DOHH2 (cell line): ENCODE measurements around the gene NALCN.

Experiments
- H3F3A ChIP-seq: fragments of 200-600 bp; sonication (generic), shearing (Covaris generic); 2 replicates; pipeline ENCODE4 v1.6.0; 2016; ENCODE audit warnings: antibody characterized with exemption, mild to moderate bottlenecking; ENCODE audit not compliant: control insufficient read depth, insufficient read depth
- H3K27ac ChIP-seq: fragments of 200-600 bp; sonication (generic); 2 replicates; pipeline ENCODE4 v1.5.1; 2014; ENCODE audit warnings: low read depth, mild to moderate bottlenecking, low read length, moderate library complexity
- H3K27me3 ChIP-seq: fragments of 200-600 bp; sonication (generic); 2 replicates; pipeline ENCODE4 v1.6.1; 2014; ENCODE audit warnings: mild to moderate bottlenecking, low read length, mixed read lengths; ENCODE audit not compliant: control insufficient read depth
- H3K36me3 ChIP-seq: fragments of 200-600 bp; sonication (generic); 2 replicates; pipeline ENCODE4 v1.6.1; 2014; ENCODE audit warnings: mild to moderate bottlenecking, low read length, moderate library complexity, mixed read lengths; ENCODE audit not compliant: control insufficient read depth
- H3K4me1 ChIP-seq: fragments of 200-600 bp; sonication (generic); 2 replicates; pipeline ENCODE4 v1.6.1; 2014; ENCODE audit warnings: mild to moderate bottlenecking, low read length, mixed read lengths; ENCODE audit not compliant: control insufficient read depth
- H3K4me2 ChIP-seq: fragments of 200-600 bp; sonication (generic); 2 replicates; pipeline ENCODE4 v1.6.0; 2014; ENCODE audit warnings: mild to moderate bottlenecking, low read length, moderate library complexity
- H3K4me3 ChIP-seq: fragments of 200-600 bp; sonication (generic); 2 replicates; pipeline ENCODE4 v1.5.1; 2014; ENCODE audit warnings: mild to moderate bottlenecking, low read length, mixed read lengths
- H3K79me2 ChIP-seq: fragments of 200-600 bp; sonication (generic); 2 replicates; pipeline ENCODE4 v1.6.1; 2014; ENCODE audit warnings: mild to moderate bottlenecking, low read length, mixed read lengths; ENCODE audit not compliant: control insufficient read depth
- H3K9me2 ChIP-seq: fragments of 200-600 bp; sonication (generic); replicated peaks from 2 replicates; pipeline ENCODE4 v1.6.1; 2014; ENCODE audit warnings: mild to moderate bottlenecking, low read length, mixed read lengths; ENCODE audit not compliant: control insufficient read depth
- H3K9me3 ChIP-seq: fragments of 200-600 bp; sonication (generic); 2 replicates; pipeline ENCODE4 v1.6.1; 2014; ENCODE audit warnings: antibody characterized with exemption, low read length, mixed read lengths; ENCODE audit not compliant: control insufficient read depth, insufficient read depth
- H4K20me1 ChIP-seq: fragments of 200-600 bp; sonication (generic); 2 replicates; pipeline ENCODE4 v1.6.0; 2014; ENCODE audit warnings: low read depth, mild to moderate bottlenecking, antibody characterized with exemption, low read length, moderate library complexity; ENCODE audit not compliant: control insufficient read depth, insufficient read depth
- EZH2phosphoT487 ChIP-seq: fragments of 200-600 bp; sonication (generic); IDR thresholded peaks from 2 replicates; pipeline ENCODE4 v1.6.1; 2017; ENCODE audit warnings: borderline replicate concordance, mild to moderate bottlenecking, antibody characterized with exemption, low read length, moderate library complexity, mixed read lengths
- TF ChIP-seq, protein P1 (sequence below): fragments of 200-600 bp; sonication (generic); IDR thresholded peaks from one replicate; pipeline ENCODE4 v1.5.1; 2014; ENCODE audit warnings: antibody characterized with exemption, mild to moderate bottlenecking, low read depth, low read length; ENCODE audit not compliant: poor library complexity, severe bottlenecking

Gene NALCN

GRCh38 chr13:101202590-101202989 lies 213.7 kb downstream of the NALCN start:
- Histone ChIP-seq H3K36me3 (no peaks in the 10 kb centered on the region), H3K9me3 (no peaks in the 10 kb centered on the region), H3K4me2 (no peak overlapping the region), H4K20me1 (no peaks in the 10 kb centered on the region), H3K9me2 (no peaks in the 10 kb centered on the region), H3K27me3 (no peaks in the 10 kb centered on the region), H3K27ac (no peak overlapping the region), H3K4me1 (no peaks in the 10 kb centered on the region), H3F3A (no peaks in the 10 kb centered on the region), H3K79me2 (no peaks in the 10 kb centered on the region), H3K4me3 (no peak overlapping the region)
- no peak for TF ChIP-seq EZH2phosphoT487
- TF ChIP-seq, protein P1, sequence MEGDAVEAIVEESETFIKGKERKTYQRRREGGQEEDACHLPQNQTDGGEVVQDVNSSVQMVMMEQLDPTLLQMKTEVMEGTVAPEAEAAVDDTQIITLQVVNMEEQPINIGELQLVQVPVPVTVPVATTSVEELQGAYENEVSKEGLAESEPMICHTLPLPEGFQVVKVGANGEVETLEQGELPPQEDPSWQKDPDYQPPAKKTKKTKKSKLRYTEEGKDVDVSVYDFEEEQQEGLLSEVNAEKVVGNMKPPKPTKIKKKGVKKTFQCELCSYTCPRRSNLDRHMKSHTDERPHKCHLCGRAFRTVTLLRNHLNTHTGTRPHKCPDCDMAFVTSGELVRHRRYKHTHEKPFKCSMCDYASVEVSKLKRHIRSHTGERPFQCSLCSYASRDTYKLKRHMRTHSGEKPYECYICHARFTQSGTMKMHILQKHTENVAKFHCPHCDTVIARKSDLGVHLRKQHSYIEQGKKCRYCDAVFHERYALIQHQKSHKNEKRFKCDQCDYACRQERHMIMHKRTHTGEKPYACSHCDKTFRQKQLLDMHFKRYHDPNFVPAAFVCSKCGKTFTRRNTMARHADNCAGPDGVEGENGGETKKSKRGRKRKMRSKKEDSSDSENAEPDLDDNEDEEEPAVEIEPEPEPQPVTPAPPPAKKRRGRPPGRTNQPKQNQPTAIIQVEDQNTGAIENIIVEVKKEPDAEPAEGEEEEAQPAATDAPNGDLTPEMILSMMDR = no peak

GRCh38 chr13:101190976-101191375 lies 225.3 kb downstream of the NALCN start:
- H3K4me1 ChIP-seq = no peaks in the 10 kb centered on the region
- H3K9me3 ChIP-seq = no peaks in the 10 kb centered on the region
- H3K79me2 ChIP-seq = no peaks in the 10 kb centered on the region
- H3K36me3 ChIP-seq = no peaks in the 10 kb centered on the region
- TF ChIP-seq, protein P1 = no peak
- no peak for TF ChIP-seq EZH2phosphoT487
- no peak overlapping the region for H3K4me3 ChIP-seq
- H3K27ac ChIP-seq = no peak overlapping the region
- H3K4me2 ChIP-seq = no peak overlapping the region
- no peaks in the 10 kb centered on the region for H3K9me2 ChIP-seq
- no peaks in the 10 kb centered on the region for H3F3A ChIP-seq
- H4K20me1 ChIP-seq = no peaks in the 10 kb centered on the region
- H3K27me3 ChIP-seq = no peaks in the 10 kb centered on the region

- TF ChIP-seq EZH2phosphoT487 = no peak
- TF ChIP-seq, protein P1 = no peak
- Histone ChIP-seq H3K27ac (no peak overlapping the region), H3F3A (no peaks in the 10 kb centered on the region)
Measured at GRCh38 chr13:101190337-101190736, 226.0 kb downstream of the NALCN start.

GRCh38 chr13:101185606-101186005 lies 230.7 kb downstream of the NALCN start:
- Histone ChIP-seq H3K4me2 (no peak overlapping the region), H3K36me3 (no peaks in the 10 kb centered on the region), H4K20me1 (no peaks in the 10 kb centered on the region), H3K27me3 (no peaks in the 10 kb centered on the region), H3K4me1 (no peaks in the 10 kb centered on the region), H3K27ac (no peak overlapping the region), H3F3A (no peaks in the 10 kb centered on the region), H3K79me2 (no peaks in the 10 kb centered on the region), H3K4me3 (no peak overlapping the region), H3K9me3 (no peaks in the 10 kb centered on the region), H3K9me2 (no peaks in the 10 kb centered on the region)
- no peak for TF ChIP-seq EZH2phosphoT487
- TF ChIP-seq, protein P1 = no peak

More at GRCh38 chr13:101190337-101190736, 226.0 kb downstream of the NALCN start:
- Histone ChIP-seq H3K9me3 (no peaks in the 10 kb centered on the region), H3K4me1 (no peaks in the 10 kb centered on the region), H3K4me3 (no peak overlapping the region), H3K27me3 (no peaks in the 10 kb centered on the region), H3K79me2 (no peaks in the 10 kb centered on the region), H3K36me3 (no peaks in the 10 kb centered on the region), H3K4me2 (no peak overlapping the region), H3K9me2 (no peaks in the 10 kb centered on the region), H4K20me1 (no peaks in the 10 kb centered on the region)
